ENCODE results near the gene MCF2L2. TPM values are rescaled to one million over a fixed set of nuclear protein-coding genes. Genes with fewer than 3 reads are reported as not detected.
A peak's percentile ranks its signal among the peaks of the same experiment; 100 is the strongest.

The MCF2L2 gene
- total and polyA plus RNA-seq, 9 donors = 0.12 to 2.2 (median 0.61) TPM

GRCh38 chr3:183193762-183194689 is 234.4 kb downstream of the MCF2L2 start:
- Histone ChIP-seq H3K4me1 (ENCODE audit: insufficient read depth) (no peaks in the 10 kb centered on the region), H3K9me3 (no peaks in the 10 kb centered on the region), H3K36me3 (no peaks in the 10 kb centered on the region), H3K27ac (no peak overlapping the region), H3K27me3 (no peaks in the 10 kb centered on the region), H3K4me3 (no peak overlapping the region)
- TF ChIP-seq POLR2A (IDR thresholded peaks at IDR 0.05) (no peak), CTCF (IDR thresholded peaks at IDR 0.05) (no peak), EP300 (IDR thresholded peaks at IDR 0.05) (no peak)
- no peak for DNase-seq
- 53 to 63% (median 60%) methylated on average over 10 of the region's 10 CpGs for WGBS, 3 donors
- intact Hi-C loops (cut with DNase I) = no loop called here

GRCh38 chr3:183192650-183193300 is 235.6 kb downstream of the MCF2L2 start:
- H3K4me1 ChIP-seq (ENCODE audit: insufficient read depth) = no peaks in the 10 kb centered on the region
- 94 to 96% (median 96%) methylated on average over 7 of the region's 7 CpGs for WGBS, 3 donors
- H3K36me3 ChIP-seq = no peaks in the 10 kb centered on the region
- H3K4me3 ChIP-seq = no peak overlapping the region
- no peak overlapping the region for H3K27ac ChIP-seq
- no peak for DNase-seq
- no peaks in the 10 kb centered on the region for H3K27me3 ChIP-seq
- intact Hi-C loops (cut with DNase I) = no loop called here
- H3K9me3 ChIP-seq = no peaks in the 10 kb centered on the region
- no peak for TF ChIP-seq POLR2A (IDR thresholded peaks at IDR 0.05)
- TF ChIP-seq EP300 (IDR thresholded peaks at IDR 0.05) = no peak
- TF ChIP-seq CTCF (IDR thresholded peaks at IDR 0.05) = no peak

- intact Hi-C loops (cut with DNase I) = no loop called here
- no peaks in the 10 kb centered on the region for H3K4me1 ChIP-seq (ENCODE audit: insufficient read depth)
- no peaks in the 10 kb centered on the region for H3K27me3 ChIP-seq
- no peak for DNase-seq
- H3K4me3 ChIP-seq = no peak overlapping the region
- no peaks in the 10 kb centered on the region for H3K9me3 ChIP-seq
- TF ChIP-seq EP300 (IDR thresholded peaks at IDR 0.05) = no peak
- TF ChIP-seq POLR2A (IDR thresholded peaks at IDR 0.05) = no peak
- TF ChIP-seq CTCF (IDR thresholded peaks at IDR 0.05) = no peak
- H3K36me3 ChIP-seq = no peaks in the 10 kb centered on the region
- WGBS, 3 donors = 85 to 87% (median 87%) methylated on average over 4 of the region's 4 CpGs
- H3K27ac ChIP-seq = no peak overlapping the region
These were observed 238.8 kb downstream of the MCF2L2 start for GRCh38 chr3:183189641-183190040.

GRCh38 chr3:183188895-183189462 is 239.4 kb downstream of the MCF2L2 start:
- intact Hi-C loops (cut with DNase I) = no loop called here

More at GRCh38 chr3:183188895-183189462, 239.4 kb downstream of the MCF2L2 start:
- Histone ChIP-seq H3K9me3 (no peaks in the 10 kb centered on the region), H3K4me1 (ENCODE audit: insufficient read depth) (no peaks in the 10 kb centered on the region), H3K4me3 (no peak overlapping the region), H3K36me3 (no peaks in the 10 kb centered on the region), H3K27me3 (no peaks in the 10 kb centered on the region), H3K27ac (no peak overlapping the region)
- 83 to 88% (median 86%) methylated on average over 7 of the region's 7 CpGs for WGBS, 3 donors
- peak in 2 of 5 donors; percentile 32 to 33 for DNase-seq
- TF ChIP-seq POLR2A (IDR thresholded peaks at IDR 0.05) (no peak), CTCF (IDR thresholded peaks at IDR 0.05) (no peak), EP300 (IDR thresholded peaks at IDR 0.05) (no peak)
